ENCODE data around the gene MOV10L1.

Gene MOV10L1

DNA sequence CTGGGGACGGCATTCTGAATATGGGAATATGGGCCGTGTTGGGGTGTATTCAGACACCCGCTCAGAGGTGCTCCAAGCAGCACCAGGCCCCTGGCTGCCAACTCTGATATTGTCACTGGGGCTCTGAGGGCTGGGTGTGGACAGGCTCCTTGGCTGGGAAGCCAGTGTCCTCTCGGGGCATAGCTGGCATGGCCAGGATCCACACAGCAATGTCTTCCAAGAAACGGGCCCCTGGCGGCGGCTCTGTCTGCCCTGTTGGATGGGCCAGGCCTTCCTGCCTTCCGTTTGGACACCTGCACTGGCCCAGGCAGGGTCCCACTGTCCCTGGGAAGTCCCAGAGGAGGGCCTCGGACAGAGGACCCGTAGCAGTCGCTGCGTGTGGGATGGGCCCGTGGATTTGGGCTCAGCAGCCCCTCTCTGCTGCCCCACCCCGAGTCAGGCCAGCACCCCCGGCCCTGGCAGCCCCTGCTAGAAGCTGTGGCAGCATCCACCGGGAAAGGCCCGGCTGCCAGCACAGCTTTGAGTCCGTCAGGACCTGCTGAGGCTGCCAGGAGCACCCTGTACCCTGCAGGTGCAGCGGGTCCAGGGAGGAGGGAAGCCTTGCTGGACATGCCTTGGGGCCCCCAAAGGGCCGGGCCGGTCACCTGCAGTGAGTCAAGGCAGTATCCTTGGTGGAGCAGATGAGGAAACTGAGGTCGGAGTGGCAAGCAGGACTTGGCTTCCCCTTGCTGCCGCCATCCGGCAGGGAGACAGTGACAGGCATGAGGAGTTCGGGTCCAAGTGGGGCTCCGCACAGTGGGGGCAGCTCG lies 84.8 kb downstream of the MOV10L1 start:
- H3K27ac ChIP-seq, result no peak overlapping the region
- CTCF ChIA-PET, result interaction anchor here (0.6 kb wide), 1 partner anchor 86 kb away, joined by 4 read pairs; no protein-coding TSS in a partner anchor
- DNase-seq (ENCODE audit: low spot score), result no peak
- TF ChIP-seq, protein P1, sequence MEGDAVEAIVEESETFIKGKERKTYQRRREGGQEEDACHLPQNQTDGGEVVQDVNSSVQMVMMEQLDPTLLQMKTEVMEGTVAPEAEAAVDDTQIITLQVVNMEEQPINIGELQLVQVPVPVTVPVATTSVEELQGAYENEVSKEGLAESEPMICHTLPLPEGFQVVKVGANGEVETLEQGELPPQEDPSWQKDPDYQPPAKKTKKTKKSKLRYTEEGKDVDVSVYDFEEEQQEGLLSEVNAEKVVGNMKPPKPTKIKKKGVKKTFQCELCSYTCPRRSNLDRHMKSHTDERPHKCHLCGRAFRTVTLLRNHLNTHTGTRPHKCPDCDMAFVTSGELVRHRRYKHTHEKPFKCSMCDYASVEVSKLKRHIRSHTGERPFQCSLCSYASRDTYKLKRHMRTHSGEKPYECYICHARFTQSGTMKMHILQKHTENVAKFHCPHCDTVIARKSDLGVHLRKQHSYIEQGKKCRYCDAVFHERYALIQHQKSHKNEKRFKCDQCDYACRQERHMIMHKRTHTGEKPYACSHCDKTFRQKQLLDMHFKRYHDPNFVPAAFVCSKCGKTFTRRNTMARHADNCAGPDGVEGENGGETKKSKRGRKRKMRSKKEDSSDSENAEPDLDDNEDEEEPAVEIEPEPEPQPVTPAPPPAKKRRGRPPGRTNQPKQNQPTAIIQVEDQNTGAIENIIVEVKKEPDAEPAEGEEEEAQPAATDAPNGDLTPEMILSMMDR (conservative IDR thresholded peaks at IDR 0.05; ENCODE audit: low read depth), result no peak
- POLR2A ChIA-PET (ENCODE audit: low non-redundant PET), result no interaction called here

DNA sequence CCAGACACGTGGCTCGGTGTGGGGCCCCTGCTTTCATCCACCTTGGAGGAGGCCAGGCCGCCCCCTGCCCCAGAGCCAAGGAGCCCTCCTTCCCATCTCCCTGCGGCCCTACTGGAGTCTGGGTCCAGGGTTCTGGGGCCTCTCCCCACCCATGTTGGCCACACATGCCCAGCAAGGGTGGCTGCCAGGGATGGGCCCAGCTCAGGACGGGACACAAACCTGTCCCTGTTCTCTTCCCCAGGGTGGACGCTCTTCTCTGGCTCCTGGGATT lies 85.3 kb downstream of the MOV10L1 start:
- TF ChIP-seq, protein P1 (conservative IDR thresholded peaks at IDR 0.05; ENCODE audit: low read depth), result no peak
- ChIA-PET CTCF (interaction anchor here (0.6 kb wide), 1 partner anchor 85 kb away, joined by 4 read pairs; no protein-coding TSS in a partner anchor), POLR2A (ENCODE audit: low non-redundant PET) (no interaction called here)
- no peak for DNase-seq (ENCODE audit: low spot score)
- H3K27ac ChIP-seq, result no peak overlapping the region

DNA sequence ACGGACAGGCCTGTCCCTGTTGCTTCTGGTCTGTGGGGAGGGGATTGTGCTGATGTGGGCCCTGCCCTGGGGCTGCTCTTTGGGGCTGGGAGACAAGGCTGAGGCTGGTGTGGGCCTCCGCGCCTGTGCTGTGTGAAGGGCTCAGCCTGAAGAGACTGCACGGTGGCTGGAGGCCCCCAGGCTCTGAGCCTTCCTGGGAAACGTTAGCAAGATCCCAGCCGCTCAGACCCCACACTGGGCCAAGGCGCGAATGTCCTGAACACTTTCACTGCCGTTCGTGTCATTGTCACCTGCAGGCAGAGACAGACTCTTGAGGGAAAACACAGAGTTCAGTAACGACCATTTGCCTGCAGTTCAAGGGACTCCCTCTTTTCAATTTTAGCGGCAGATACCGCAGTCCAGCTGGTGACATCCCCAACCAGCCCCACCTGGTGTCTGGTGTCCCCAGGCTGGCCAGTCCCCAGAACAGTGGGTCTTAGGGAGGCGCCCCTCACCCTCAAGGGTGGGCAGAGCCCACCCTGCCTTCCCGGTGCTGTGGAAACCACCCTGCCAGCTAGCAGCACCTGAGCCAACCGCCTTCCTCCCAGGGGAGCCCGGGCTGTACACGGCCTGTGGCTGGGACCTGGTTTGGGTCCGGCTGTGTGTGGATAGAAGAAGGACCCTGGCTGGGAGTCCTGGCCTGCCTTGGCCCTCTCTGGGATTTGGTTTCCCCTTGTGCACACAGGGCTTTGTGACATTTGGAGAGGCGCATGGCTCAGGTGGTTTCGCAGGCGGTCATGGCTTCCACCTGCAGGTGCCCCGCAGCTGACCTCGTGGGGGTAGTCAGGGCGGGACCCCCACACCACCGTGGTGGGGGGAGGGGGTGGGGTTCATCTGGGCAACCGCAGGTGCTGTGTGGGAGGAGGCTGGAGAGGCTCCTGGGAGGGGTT lies 86.4 kb downstream of the MOV10L1 start:
- ChIA-PET POLR2A (ENCODE audit: low non-redundant PET) (no interaction called here), CTCF (interaction anchor here (0.6 kb wide), 1 partner anchor 27 kb away, joined by 3 read pairs; no protein-coding TSS in a partner anchor)
- TF ChIP-seq, protein P1 (conservative IDR thresholded peaks at IDR 0.05; ENCODE audit: low read depth), result no peak
- DNase-seq (ENCODE audit: low spot score), result no peak
- no peak overlapping the region for H3K27ac ChIP-seq

DNA sequence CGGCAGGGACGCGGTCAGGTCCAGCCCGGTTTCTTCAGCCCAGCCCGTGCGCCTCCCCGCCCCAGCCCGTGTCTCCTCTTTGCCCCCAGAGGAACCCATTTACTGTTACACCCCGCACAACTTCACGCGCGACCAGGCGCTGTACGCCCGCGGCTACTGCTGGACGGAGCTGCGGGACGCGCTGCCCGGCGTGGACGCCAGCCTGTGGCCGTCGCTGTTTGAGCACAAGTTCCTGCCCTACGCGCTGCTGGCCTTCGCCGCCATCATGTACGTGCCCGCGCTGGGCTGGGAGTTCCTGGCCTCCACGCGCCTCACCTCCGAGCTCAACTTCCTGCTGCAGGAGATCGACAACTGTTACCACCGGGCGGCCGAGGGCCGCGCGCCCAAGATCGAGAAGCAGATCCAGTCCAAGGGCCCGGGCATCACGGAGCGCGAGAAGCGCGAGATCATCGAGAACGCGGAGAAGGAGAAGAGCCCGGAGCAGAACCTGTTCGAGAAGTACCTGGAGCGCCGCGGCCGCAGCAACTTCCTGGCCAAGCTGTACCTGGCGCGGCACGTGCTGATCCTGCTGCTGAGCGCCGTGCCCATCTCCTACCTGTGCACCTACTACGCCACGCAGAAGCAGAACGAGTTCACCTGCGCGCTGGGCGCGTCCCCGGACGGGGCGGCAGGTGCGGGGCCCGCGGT lies 87.2 kb downstream of the MOV10L1 start:
- TF ChIP-seq, protein P1 (conservative IDR thresholded peaks at IDR 0.05; ENCODE audit: low read depth), result no peak
- CTCF ChIA-PET, result interaction anchor here (0.6 kb wide), 1 partner anchor 28 kb away, joined by 3 read pairs; no protein-coding TSS in a partner anchor
- DNase-seq (ENCODE audit: low spot score), result no peak
- H3K27ac ChIP-seq, result no peak overlapping the region
- POLR2A ChIA-PET (ENCODE audit: low non-redundant PET), result no interaction called here

DNA sequence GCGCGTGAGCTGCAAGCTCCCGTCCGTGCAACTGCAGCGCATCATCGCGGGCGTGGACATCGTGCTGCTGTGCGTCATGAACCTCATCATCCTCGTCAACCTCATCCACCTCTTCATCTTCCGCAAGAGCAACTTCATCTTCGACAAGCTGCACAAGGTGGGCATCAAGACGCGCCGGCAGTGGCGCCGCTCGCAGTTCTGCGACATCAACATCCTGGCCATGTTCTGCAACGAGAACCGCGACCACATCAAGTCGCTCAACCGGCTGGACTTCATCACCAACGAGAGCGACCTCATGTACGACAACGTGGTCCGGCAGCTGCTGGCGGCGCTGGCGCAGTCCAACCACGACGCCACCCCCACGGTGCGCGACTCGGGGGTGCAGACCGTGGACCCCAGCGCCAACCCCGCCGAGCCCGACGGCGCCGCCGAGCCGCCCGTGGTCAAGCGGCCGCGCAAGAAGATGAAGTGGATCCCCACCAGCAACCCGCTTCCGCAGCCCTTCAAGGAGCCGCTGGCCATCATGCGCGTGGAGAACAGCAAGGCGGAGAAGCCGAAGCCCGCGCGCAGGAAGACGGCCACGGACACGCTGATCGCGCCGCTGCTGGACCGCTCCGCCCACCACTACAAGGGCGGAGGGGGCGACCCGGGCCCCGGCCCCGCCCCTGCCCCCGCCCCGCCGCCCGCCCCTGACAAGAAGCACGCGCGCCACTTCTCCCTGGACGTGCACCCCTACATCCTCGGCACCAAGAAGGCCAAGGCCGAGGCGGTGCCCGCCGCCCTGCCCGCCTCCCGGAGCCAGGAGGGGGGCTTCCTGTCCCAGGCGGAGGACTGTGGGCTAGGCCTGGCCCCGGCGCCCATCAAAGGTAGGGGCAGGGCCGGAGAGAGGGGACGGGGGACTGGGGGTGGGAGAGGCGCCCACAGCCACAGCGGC lies 88.0 kb downstream of the MOV10L1 start:
- POLR2A ChIA-PET (ENCODE audit: low non-redundant PET), result no interaction called here
- CTCF ChIA-PET, result no interaction called here
- H3K27ac ChIP-seq, result no peak overlapping the region
- TF ChIP-seq, protein P1 (conservative IDR thresholded peaks at IDR 0.05; ENCODE audit: low read depth), result no peak
- no peak for DNase-seq (ENCODE audit: low spot score)

Measured in RWPE1 (cell line).